VCaP (cell line): ENCODE results near the gene KRTAP10-8.
A peak's percentile ranks its signal among the peaks of the same experiment; 100 is the strongest.

Experiments
- H3K27ac ChIP-seq: fragments of 450-650 bp; 2 replicates; pipeline ENCODE4 v1.5.1; 2017
- CTCF ChIP-seq: fragments of 450-650 bp; conservative IDR thresholded peaks from 2 replicates; pipeline ENCODE4 v1.5.1; 2017; ENCODE audit warnings: mild to moderate bottlenecking, moderate library complexity

The KRTAP10-8 gene

GRCh38 chr21:44574457-44575306, 37.2 kb upstream of the KRTAP10-8 start:
- no peak overlapping the region for H3K27ac ChIP-seq
- TF ChIP-seq CTCF = peak; percentile 11; the same call in 1 of the 2 replicates

DNA sequence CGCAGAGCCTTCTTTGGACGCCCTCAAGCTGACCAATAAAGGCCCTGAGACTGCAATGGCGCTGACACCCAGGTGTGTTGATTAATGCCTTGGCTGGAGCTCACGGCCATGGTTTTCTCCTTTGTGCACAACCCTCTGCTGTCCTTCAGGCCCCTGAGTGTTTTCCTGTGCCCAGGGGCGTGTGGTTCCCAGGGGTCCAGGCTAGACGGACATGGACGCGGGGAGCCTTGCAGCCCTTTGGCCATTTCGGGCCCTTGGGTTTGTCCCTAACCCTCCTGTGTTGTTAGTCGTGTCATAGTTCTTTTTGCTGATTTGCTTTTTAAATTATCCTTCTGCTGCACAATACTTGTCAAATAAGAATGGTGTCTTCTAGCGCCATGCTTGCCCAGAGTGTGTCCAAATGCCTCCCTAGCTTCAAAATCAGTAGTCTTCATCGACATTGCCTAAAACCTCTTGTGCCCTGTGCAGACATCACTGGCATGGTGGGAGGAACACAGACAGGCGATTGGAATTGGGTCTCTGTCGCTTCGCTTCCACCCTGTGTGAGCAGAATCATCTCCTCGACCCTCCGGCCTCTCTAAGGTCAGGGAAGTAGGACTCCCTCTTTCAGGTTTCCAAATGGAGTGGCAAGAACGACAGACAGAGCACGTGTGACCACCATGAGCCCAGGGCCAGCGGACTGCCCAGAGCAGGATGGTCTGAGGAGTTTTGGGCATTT, 36.4 kb upstream of the KRTAP10-8 start:
- no peak for TF ChIP-seq CTCF
- H3K27ac ChIP-seq = no peak overlapping the region

DNA sequence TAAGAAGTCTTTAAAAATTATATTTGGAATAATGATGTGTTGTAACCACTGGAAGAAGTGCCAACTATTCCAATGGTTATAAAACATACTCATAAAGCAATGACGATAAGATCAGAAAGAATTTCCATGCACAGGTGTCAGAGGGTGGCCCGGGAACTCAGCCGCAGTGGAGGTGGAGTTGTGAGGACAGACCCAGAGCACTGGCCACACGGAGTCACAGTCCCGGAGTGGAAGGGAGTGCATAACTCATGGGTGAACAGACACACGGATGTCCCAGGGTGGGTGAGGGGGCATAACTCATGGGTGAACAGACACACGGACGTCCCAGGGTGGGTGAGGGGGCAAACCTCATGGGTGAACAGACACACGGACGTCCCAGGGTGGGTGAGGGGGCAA, 35.9 kb upstream of the KRTAP10-8 start:
- TF ChIP-seq CTCF = no peak
- H3K27ac ChIP-seq = no peak overlapping the region

DNA sequence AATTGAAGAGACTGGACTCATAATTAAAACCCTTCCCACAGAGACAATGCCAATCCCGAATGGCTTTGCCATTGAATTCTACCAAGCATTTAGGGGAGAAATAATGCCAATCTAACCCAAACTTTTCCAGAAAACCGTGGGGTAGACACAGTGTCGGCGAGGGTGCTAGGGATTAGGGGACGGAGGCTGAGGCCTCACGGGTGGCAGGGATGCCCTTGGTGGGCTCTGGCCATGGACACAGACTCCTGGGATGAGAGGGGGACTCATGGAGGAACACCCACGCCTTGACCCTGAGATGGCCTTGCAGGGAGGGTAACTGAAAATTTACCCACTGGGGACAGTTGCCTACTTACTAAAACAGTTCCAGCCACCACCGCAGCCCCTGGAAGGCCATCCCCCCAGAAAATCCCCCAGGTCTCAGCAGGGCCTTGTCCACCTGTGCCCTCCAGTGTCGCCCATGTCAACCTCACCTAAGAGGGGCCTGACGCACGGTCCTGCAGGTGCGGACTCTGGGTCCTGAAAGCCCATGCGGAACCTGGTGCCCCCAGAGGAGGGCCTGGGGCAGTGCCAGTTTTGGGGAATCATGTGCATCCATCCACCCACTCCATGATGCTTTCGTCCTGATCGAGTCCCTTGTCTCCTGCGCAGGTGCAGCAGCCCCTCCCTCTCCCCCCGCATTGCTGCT, 33.4 kb upstream of the KRTAP10-8 start:
- no peak overlapping the region for H3K27ac ChIP-seq
- TF ChIP-seq CTCF = no peak

DNA sequence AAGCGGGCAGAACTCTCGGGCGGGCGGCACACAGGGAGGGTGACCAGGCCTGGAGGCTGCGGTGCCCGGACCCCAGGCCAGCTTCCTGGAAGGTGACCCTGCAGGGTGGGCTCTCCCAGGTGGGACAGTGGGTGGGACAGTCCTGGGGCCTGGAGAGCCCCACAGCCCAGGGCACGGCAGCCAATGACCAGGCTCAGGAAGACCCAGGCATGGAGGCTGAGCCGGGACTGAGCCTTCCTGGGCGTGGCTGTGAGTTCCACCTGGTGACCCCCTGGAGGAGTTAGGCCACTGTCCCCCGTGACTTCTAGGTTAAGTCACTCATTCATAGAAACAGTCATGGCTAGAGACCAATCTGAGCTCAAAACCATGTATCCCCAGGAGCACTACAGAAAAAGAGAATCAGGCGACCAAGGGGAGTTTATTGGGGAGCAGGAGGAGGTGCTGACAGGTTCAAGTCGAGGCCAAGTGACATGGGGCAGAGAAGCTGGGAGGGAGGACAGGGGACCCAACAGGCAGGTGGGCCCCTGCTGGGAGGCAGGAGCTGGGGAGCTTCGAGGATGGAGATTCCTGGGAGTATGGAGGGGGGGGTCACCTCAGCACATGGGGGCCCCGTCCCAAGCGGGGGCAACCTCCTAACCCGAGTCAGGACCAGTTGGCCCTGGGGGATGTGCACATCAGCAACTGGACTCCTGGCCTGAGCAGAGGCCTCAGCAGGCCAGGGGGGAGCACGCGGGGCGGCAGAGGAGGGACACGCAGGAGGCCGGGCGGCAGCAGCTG, 32.6 kb upstream of the KRTAP10-8 start:
- H3K27ac ChIP-seq = no peak overlapping the region
- no peak for TF ChIP-seq CTCF

GRCh38 chr21:44579833-44580144, 32.1 kb upstream of the KRTAP10-8 start:
- H3K27ac ChIP-seq = no peak overlapping the region
- no peak for TF ChIP-seq CTCF
